Activated CD4-positive, alpha-beta T cell treated with anti-CD3 and anti-CD28 coated beads for 36 hours (primary cell): ENCODE results near the gene IRGQ. TPM values are rescaled to one million over a fixed set of nuclear protein-coding genes. Genes with fewer than 3 reads are reported as not detected.
A peak's percentile ranks its signal among the peaks of the same experiment; 100 is the strongest.
"Not testable (repeated sequence)": the region's sequence is repeated elsewhere in the genome, so short reads cannot be mapped to it uniquely, and the experiment has no call there.

Experiments
- ATAC-seq: fragments of 200-7000 bp; cut with Tn5 transposase; one replicate; pipeline ENCODE4 v1.10.0; 2021; ENCODE audit warnings: mild to moderate bottlenecking, moderate library complexity
- CTCF ChIA-PET: fragments of 350-600 bp; sonication (Branson Sonifier 250); formaldehyde crosslinking; loops from one replicate; lab custom pipeline; 2021; ENCODE audit warnings: antibody characterized with exemption; lab: Charles Lee
- POLR2A ChIA-PET: fragments of 350-600 bp; sonication (Branson Sonifier 250); formaldehyde crosslinking; loops from one replicate; lab custom pipeline; 2021; ENCODE audit warnings: antibody characterized with exemption, inconsistent platforms; lab: Charles Lee
- DNase-seq: peaks from one replicate; pipeline ENCODE4 v3.0.0-alpha.2; 2020
- H3K27ac Mint-ChIP-seq: one replicate; pipeline ENCODE4 v1.8.0; 2021; ENCODE audit warnings: mixed read lengths
- H3K27me3 Mint-ChIP-seq: one replicate; pipeline ENCODE4 v1.8.0; 2021; ENCODE audit warnings: mixed read lengths
- H3K36me3 Mint-ChIP-seq: one replicate; pipeline ENCODE4 v1.8.0; 2021; ENCODE audit warnings: low read depth, mixed read lengths
- H3K4me1 Mint-ChIP-seq: one replicate; pipeline ENCODE4 v1.8.0; 2021; ENCODE audit warnings: mixed read lengths
- H3K4me3 Mint-ChIP-seq: one replicate; pipeline ENCODE4 v1.8.0; 2021; ENCODE audit warnings: mild to moderate bottlenecking, moderate library complexity, mixed read lengths
- H3K9me3 Mint-ChIP-seq: one replicate; pipeline ENCODE4 v1.8.0; 2021; ENCODE audit warnings: low read depth, mixed read lengths
- intact Hi-C, 2 experiments: fragments of 100-400 bp; cut with DNase I in 1 of 2; cut with micrococcal nuclease in 1 of 2; formaldehyde crosslinking; loops; one replicate each; pipeline versions ENCODE4 v1.14.2 to v1.15.1; 2022 to 2024; cut with DNase I, micrococcal nuclease
- total RNA-seq, 2 experiments: library from RNA; stranded (reverse); gene quantifications; one replicate each; pipeline ENCODE4 v1.2.3, GENCODE V29; 2021

IRGQ gene
- total RNA-seq, 2 experiments from 2014 or later, result 11.1 to 16.4 TPM

DNA sequence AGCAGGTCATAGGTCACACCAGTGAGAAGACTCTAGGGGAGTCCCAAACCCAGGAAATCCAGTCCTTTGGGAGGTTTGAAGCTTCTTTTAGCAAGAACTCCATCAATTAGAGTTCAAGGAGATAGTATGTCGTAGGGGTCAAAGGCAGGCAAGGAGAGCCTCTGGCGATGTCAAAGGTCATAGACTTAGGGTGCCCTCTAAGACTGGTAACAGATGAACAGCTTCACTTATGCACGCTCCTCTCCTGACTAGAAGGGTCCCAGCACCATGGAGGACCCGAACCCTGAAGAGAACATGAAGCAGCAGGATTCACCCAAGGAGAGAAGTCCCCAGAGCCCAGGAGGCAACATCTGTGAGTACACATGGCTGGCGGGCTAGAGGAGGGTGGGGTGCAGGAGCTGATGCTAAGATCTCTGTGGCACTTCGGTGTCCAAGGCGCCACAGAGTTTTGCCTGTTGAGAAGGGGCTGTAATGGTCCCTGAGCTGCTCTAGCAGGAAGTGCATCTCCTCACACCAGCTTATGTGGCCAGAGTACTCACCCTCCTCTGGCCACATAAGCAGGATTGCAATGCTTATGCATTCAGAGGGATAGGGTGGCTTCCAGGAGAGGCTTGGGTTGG, 1.0 kb upstream of the IRGQ start:
- Mint-ChIP-seq H3K4me3 (peak overlapping the region; percentile 87), H3K9me3 (no peaks in the 10 kb centered on the region), H3K36me3 (peaks cover 29% of the 10 kb centered on the region), H3K27me3 (no peaks in the 10 kb centered on the region), H3K27ac (peak overlapping the region; percentile 95), H3K4me1 (peaks cover 26% of the 10 kb centered on the region)
- intact Hi-C loops, result loop anchor here (1.0 to 2.0 kb wide), 12 partner anchors 22 to 184 kb away; partner anchors contain the start of genes PINLYP (in 2 of the 2), XRCC1 (in 2 of the 2), ZNF428 (in 2 of the 2) and ZNF575 (in 2 of the 2)
- DNase-seq, result peak; percentile 30
- CTCF ChIA-PET, result interaction anchor here (0.6 to 5.9 kb wide), 8 partner anchors 11 to 1147 kb away, joined by 3 to 88 read pairs (median 6); partner anchors contain the start of genes PINLYP and XRCC1
- POLR2A ChIA-PET, result interaction anchor here (1.5 to 1.8 kb wide), 2 partner anchors 22 to 71 kb away, joined by 6 to 9 read pairs; partner anchors contain the start of genes PINLYP and XRCC1
- no peak for ATAC-seq

DNA sequence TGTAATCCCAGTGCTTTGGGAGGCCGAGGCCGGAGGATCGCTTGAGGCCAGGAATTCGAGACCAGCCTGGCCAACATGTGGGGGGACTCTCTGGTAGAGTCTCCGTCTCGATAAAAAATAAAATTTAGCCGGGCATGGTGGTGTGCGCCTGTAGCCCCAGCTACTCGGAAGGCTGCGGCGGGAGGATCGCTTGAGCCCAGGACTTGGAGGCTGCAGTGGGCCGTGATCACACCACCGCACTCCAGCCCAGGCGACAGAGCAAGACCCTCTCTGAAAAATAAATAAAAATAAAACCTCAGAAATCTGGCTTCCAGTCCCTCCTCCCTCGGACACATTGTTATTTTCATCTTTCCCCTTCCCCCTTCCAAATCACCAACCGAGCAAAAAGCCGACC, 332 bp downstream of the IRGQ start:
- ATAC-seq (peak; percentile 18), DNase-seq (peak; percentile 53)
- CTCF ChIA-PET, result interaction anchor here (0.6 to 5.9 kb wide), 21 partner anchors 13 to 1207 kb away, joined by 3 to 88 read pairs (median 8); partner anchors contain the start of genes ETHE1, PHLDB3, PINLYP and SMG9
- H3K27me3 Mint-ChIP-seq, result no peaks in the 10 kb centered on the region
- peak overlapping the region; percentile 87 for H3K4me3 Mint-ChIP-seq
- peak overlapping the region; percentile 95 for H3K27ac Mint-ChIP-seq
- peaks cover 34% of the 10 kb centered on the region for H3K36me3 Mint-ChIP-seq
- H3K9me3 Mint-ChIP-seq, result no peaks in the 10 kb centered on the region
- intact Hi-C loops, result loop anchor here in 1 of 2 experiments (2.0 kb wide), 1 partner anchor 149 kb away; no protein-coding TSS in a partner anchor
- H3K4me1 Mint-ChIP-seq, result peaks cover 26% of the 10 kb centered on the region
- POLR2A ChIA-PET, result interaction anchor here (0.7 to 1.8 kb wide), 7 partner anchors 20 to 170 kb away, joined by 3 to 9 read pairs (median 4); partner anchors contain the start of genes PINLYP and XRCC1

DNA sequence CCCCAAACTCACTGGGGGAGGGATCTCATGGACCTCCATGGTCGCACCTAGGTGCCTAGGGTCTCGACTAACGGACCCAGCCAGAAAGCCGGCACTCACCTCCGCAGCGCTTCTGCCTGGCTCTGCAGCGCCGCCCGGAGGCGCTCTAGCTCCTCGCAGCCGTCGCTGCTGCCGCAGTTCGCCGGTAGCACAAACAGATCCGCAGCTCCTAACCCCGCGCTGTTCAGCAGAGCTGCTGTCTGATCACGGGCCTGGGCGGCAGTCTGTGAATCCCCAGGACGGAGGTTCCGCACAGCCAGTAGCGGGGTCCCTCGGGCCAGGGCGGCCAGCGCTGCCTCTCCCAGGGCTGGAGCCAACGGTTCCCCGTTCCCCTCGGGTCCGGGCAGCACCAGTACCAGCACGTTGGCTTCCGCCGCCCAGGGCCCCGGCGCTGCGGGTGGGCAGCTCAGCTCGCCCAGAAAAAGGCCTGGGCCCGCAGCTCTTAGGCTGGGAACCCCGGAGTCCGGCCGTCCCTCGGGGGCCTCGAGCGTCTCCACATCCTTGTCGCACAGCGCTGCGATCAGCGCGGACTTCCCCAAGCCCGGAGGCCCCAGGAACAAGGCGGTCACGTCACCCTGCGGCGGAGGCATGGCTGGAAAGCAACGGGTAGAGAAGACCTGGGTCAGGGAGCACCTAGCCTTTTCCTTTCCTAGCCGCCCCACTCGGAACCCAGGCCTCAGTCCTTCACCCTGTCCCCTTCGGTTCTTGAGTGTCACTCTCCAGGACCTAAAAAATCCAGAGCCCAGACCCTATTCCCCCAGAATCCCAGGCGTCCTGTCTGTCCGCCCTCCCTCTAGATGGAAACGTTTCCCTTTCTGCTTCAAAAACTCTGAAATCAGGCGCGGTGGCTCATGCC, 977 bp downstream of the IRGQ start:
- Mint-ChIP-seq H3K36me3 (peaks cover 35% of the 10 kb centered on the region), H3K27me3 (no peaks in the 10 kb centered on the region), H3K27ac (peak overlapping the region; percentile 95), H3K9me3 (no peaks in the 10 kb centered on the region), H3K4me3 (peak overlapping the region; percentile 87), H3K4me1 (peaks cover 26% of the 10 kb centered on the region)
- CTCF ChIA-PET, result interaction anchor here (0.6 to 5.9 kb wide), 41 partner anchors 10 to 618 kb away, joined by 3 to 88 read pairs (median 5); partner anchors contain the start of genes ETHE1, PHLDB3, PINLYP and XRCC1
- intact Hi-C loops, result loop anchor here (1.0 to 2.0 kb wide), 3 partner anchors 40 to 148 kb away; no protein-coding TSS in a partner anchor
- ATAC-seq (peak; percentile 64), DNase-seq (peak; percentile 87)
- POLR2A ChIA-PET, result interaction anchor here (0.7 to 1.7 kb wide), 9 partner anchors 30 to 132 kb away, joined by 3 to 9 read pairs (median 5); partner anchors contain the start of gene ZNF575

DNA sequence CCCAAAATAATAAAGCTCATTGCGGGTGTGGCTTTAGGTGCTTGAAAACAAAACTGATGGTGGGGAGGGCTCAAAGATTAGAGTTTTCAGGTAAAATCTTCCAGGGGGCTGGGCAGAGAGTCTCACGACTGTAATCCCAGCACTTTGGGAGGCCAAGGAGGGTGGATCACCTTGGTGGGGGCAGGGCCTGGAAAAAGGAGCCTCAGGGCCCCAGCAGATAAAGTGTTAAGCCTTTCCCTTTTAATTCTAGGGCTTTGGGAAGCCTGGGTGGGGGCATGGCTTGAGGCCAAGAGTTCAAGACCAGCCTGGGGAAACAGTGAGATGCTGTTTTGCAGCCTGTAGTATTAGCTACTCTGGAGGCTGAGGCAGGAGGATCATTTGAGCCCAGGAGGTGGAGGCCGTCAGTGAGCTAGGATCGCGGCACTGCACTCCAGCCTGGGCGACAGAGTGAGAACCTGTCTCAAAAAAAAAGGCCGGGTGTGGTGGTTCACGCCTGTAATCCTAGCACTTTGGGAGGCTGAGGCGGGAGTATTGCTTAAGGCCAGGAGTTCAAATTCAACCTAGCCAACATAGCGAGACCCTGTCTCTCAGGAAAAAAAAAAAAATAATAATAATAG, 1.7 kb downstream of the IRGQ start:
- ChIA-PET POLR2A (interaction anchor here (0.7 to 1.1 kb wide), 7 partner anchors 39 to 143 kb away, joined by 3 to 9 read pairs (median 5); partner anchors contain the start of gene ZNF575), CTCF (interaction anchor here (0.6 to 5.9 kb wide), 36 partner anchors 9 to 408 kb away, joined by 3 to 88 read pairs (median 5); partner anchors contain the start of genes ETHE1, PHLDB3, PINLYP and XRCC1)
- intact Hi-C loops, result loop anchor here (1.0 to 2.0 kb wide), 3 partner anchors 39 to 147 kb away; no protein-coding TSS in a partner anchor
- peak overlapping the region; percentile 87 for H3K4me3 Mint-ChIP-seq
- DNase-seq (no peak), ATAC-seq (no peak)
- peaks cover 29% of the 10 kb centered on the region for H3K4me1 Mint-ChIP-seq
- H3K27me3 Mint-ChIP-seq, result no peaks in the 10 kb centered on the region
- no peaks in the 10 kb centered on the region for H3K9me3 Mint-ChIP-seq
- peaks cover 37% of the 10 kb centered on the region for H3K36me3 Mint-ChIP-seq
- H3K27ac Mint-ChIP-seq, result peak overlapping the region; percentile 0

DNA sequence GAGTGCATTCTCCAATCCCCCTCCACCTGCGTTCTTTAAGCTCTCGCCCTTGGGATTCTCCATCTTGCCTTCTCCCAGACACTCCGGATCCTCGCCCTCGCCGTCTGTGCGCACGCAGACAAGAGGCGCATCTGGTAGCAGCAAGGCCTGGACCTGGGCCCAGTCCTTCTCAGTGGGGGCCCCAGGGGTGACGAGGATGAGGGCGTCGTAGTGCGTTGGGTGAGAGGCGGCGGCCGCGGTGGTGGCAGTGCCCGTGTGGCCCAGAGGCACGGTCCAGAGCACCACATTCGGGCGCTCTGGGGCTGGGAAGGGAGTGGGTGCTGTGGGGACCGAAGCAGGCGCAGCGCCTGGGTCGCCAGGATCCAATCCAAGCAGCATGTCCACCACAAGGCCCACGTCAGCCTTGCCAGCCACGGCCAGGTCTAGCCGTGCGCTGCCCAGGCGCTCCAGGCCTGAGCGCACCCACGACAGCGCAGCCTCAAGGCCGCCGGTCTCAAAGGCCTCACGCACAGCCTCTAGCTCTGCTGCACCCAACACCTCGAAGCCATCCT, 3.1 kb downstream of the IRGQ start:
- Mint-ChIP-seq H3K4me1 (peaks cover 22% of the 10 kb centered on the region), H3K27ac (no peak overlapping the region), H3K36me3 (peaks cover 30% of the 10 kb centered on the region), H3K27me3 (no peaks in the 10 kb centered on the region), H3K9me3 (no peaks in the 10 kb centered on the region), H3K4me3 (no peak overlapping the region)
- intact Hi-C loops, result no loop called here
- no peak for DNase-seq
- ATAC-seq, result no peak
- ChIA-PET CTCF (interaction anchor here (1.2 to 5.9 kb wide), 5 partner anchors 37 to 204 kb away, joined by 3 to 88 read pairs (median 21); partner anchors contain the start of gene ETHE1), POLR2A (no interaction called here)

DNA sequence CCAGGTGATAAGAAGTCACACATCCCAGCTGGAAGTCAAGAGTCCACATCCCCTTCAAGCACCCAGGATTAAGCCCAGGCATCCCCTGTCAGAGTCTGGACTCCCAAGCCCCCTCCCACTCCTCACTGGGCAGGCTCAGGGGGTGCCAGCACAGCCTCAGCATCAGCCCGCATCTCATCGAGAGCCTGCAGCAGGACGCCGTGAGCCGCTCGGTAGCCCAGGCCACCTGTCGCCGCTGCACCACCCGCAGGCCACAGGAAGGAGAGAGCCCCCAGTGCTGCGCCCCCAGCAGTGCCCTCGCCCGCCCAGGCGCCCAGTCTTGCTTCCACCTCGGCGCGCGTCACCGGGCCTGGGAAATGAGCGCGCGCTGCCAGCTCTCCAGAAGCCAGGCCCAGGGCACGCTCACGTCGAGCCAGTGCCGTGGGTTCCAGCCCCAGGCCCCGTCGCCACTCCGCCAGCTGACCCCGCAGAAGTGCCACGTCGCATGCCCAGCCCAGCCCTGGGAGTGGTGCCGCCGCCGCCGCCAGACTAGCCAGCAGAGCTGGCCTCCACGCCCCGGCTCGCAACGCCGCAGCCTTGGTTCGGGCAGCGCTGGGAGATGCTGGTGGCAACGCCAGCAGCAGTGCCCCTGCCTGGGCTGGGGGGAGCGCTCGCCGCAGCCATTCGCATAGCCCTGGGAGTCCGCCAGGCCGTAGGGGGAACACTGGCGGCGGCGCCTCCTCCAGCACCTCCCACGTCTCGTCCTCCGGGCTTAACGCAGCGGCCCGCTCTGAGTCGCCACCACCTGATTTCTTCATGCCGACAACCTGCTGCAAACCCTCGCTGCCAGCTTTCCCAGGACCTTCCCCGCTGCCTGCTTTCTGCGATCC, 3.8 kb downstream of the IRGQ start:
- Mint-ChIP-seq H3K27me3 (no peaks in the 10 kb centered on the region), H3K9me3 (no peaks in the 10 kb centered on the region), H3K4me3 (no peak overlapping the region), H3K36me3 (peaks cover 26% of the 10 kb centered on the region), H3K27ac (no peak overlapping the region), H3K4me1 (peaks cover 14% of the 10 kb centered on the region)
- ATAC-seq (no peak), DNase-seq (no peak)
- POLR2A ChIA-PET, result no interaction called here
- intact Hi-C loops, result no loop called here
- CTCF ChIA-PET, result interaction anchor here (0.7 to 1.2 kb wide), 2 partner anchors 60 to 1409 kb away, joined by 3 read pairs; no protein-coding TSS in a partner anchor

DNA sequence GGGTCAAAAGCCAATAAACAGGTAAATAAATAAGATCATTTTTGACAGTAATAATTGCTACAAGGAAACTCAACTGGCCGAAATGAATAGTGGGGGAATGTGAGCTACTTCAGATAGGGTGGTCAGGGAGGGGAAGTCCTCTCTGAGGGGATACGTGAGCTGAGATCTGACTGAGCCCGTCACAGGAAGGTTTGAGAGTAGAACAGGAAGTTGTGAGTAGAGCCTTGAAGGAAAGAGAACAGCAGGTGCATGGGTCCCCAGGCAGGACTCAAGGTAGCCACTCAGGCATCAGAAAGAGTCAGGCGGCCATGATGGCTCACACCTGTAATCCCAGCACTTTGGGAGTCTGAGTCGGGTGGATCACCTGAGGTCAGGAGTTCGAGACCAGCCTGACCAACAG, 6.3 kb downstream of the IRGQ start:
- Mint-ChIP-seq H3K36me3 (peaks cover 28% of the 10 kb centered on the region), H3K4me3 (no peak overlapping the region), H3K4me1 (peaks cover 11% of the 10 kb centered on the region), H3K9me3 (no peaks in the 10 kb centered on the region), H3K27ac (peak overlapping the region; percentile 14), H3K27me3 (no peaks in the 10 kb centered on the region)
- ATAC-seq (no peak), DNase-seq (no peak)
- ChIA-PET CTCF (interaction anchor here (0.9 to 1.1 kb wide), 2 partner anchors 69 to 142 kb away, joined by 3 to 4 read pairs; no protein-coding TSS in a partner anchor), POLR2A (interaction anchor here (0.6 to 1.2 kb wide), 2 partner anchors 12 to 82 kb away, joined by 3 read pairs; no protein-coding TSS in a partner anchor)
- intact Hi-C loops, result no loop called here

DNA sequence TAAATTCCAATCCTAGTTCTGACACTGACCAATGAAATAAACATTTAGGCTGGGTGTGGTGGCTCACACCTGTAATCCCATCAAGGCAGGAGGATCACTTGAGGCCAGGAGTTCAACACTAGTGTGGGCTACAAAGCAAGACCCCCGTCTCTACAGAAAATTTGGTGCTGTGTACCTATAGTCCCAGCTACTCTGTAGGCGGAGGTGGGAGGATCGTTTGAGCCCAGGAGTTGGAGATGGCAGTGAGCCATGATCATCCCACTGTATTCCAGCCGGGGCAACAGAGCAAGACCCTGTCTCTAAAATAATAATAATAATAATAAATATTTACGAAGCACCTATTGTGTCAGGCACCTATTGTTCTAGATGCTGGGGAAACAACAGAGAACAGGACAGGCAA, 6.7 kb downstream of the IRGQ start:
- H3K9me3 Mint-ChIP-seq, result no peaks in the 10 kb centered on the region
- H3K4me1 Mint-ChIP-seq, result peaks cover 12% of the 10 kb centered on the region
- ATAC-seq (no peak), DNase-seq (no peak)
- POLR2A ChIA-PET, result interaction anchor here (0.6 kb wide), 1 partner anchor 82 kb away, joined by 3 read pairs; no protein-coding TSS in a partner anchor
- H3K4me3 Mint-ChIP-seq, result no peak overlapping the region
- H3K27ac Mint-ChIP-seq, result no peak overlapping the region
- intact Hi-C loops, result no loop called here
- no peaks in the 10 kb centered on the region for H3K27me3 Mint-ChIP-seq
- CTCF ChIA-PET, result interaction anchor here (0.8 to 1.1 kb wide), 5 partner anchors 9 to 142 kb away, joined by 3 to 5 read pairs (median 4); partner anchors contain the start of gene ZNF575
- peaks cover 28% of the 10 kb centered on the region for H3K36me3 Mint-ChIP-seq

DNA sequence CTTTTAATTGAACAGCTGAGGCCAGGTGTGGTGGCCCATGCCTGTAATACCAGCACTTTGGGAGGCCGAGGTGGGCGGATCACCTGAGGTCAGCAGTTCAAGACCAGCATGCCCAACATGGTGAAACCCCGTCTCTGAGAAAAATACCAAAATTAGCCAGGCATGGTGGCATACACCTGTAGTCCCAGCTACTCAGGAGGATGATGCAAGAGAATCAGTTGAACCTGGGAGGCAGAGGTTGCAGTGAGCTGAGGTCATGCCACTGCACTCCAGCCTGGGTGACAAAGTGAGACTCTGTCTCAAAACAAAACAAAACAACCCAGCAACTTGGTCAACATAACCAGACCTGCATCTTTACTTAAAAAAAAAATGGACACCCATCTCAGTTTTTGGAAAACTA, 8.9 kb downstream of the IRGQ start:
- intact Hi-C loops, H3K9me3 Mint-ChIP-seq, H3K27me3 Mint-ChIP-seq, ATAC-seq, DNase-seq, H3K27ac Mint-ChIP-seq, H3K4me3 Mint-ChIP-seq, POLR2A ChIA-PET, H3K4me1 Mint-ChIP-seq: not testable (repeated sequence)
- CTCF ChIA-PET, result interaction anchor here (1.0 kb wide), 1 partner anchor 32 kb away, joined by 4 read pairs; no protein-coding TSS in a partner anchor
- peaks cover 14% of the 10 kb centered on the region for H3K36me3 Mint-ChIP-seq
